HEK293 (cell line): ENCODE results near the gene GFM2.

Source experiments
- CTCF ChIP-seq: fragments of 450-650 bp; formaldehyde crosslinking; IDR thresholded peaks from 2 replicates; pipeline ENCODE4 v1.5.1; 2016; ENCODE audit warnings: missing biosample characterization, missing genetic modification characterization
- MZF1 ChIP-seq: fragments of 450-650 bp; formaldehyde crosslinking; IDR thresholded peaks from 2 replicates; pipeline ENCODE4 v1.5.1; 2017; ENCODE audit warnings: missing biosample characterization, missing genetic modification characterization, borderline replicate concordance
- REST ChIP-seq: fragments of 450-650 bp; formaldehyde crosslinking; IDR thresholded peaks from 2 replicates; pipeline ENCODE4 v1.5.1; 2016; ENCODE audit warnings: missing biosample characterization, missing genetic modification characterization
- YY1 ChIP-seq: fragments of 450-650 bp; formaldehyde crosslinking; IDR thresholded peaks from 2 replicates; pipeline ENCODE4 v1.5.1; 2018; ENCODE audit warnings: missing biosample characterization, missing genetic modification characterization
- ZBTB1 ChIP-seq: fragments of 450-650 bp; formaldehyde crosslinking; IDR thresholded peaks from 2 replicates; pipeline ENCODE4 v1.5.1; 2016; ENCODE audit warnings: missing biosample characterization, missing genetic modification characterization
- ZBTB17 ChIP-seq: fragments of 450-650 bp; formaldehyde crosslinking; IDR thresholded peaks from 2 replicates; pipeline ENCODE4 v1.5.1; 2016; ENCODE audit warnings: missing biosample characterization, missing genetic modification characterization
- ZBTB8A ChIP-seq: fragments of 450-650 bp; formaldehyde crosslinking; IDR thresholded peaks from 2 replicates; pipeline ENCODE4 v1.5.1; 2016; ENCODE audit warnings: missing biosample characterization, missing genetic modification characterization
- ZFHX2 ChIP-seq: fragments of 450-650 bp; formaldehyde crosslinking; conservative IDR thresholded peaks from 2 replicates; pipeline ENCODE4 v1.5.1; 2016; ENCODE audit warnings: missing biosample characterization, missing genetic modification characterization
- ZNF335 ChIP-seq: fragments of 450-650 bp; formaldehyde crosslinking; conservative IDR thresholded peaks from 2 replicates; pipeline ENCODE4 v1.5.1; 2016; ENCODE audit warnings: missing biosample characterization, missing genetic modification characterization
- ZNF639 ChIP-seq: fragments of 450-650 bp; formaldehyde crosslinking; IDR thresholded peaks from 2 replicates; pipeline ENCODE4 v1.5.1; 2016; ENCODE audit warnings: missing biosample characterization, missing genetic modification characterization
- ZNF792 ChIP-seq: fragments of 450-650 bp; formaldehyde crosslinking; IDR thresholded peaks from 2 replicates; pipeline ENCODE4 v1.5.1; 2016; ENCODE audit warnings: missing biosample characterization, missing genetic modification characterization

GRCh38 chr5:74722271-74722670 lies 44.6 kb downstream of the GFM2 start:
- TF ChIP-seq REST (tag by site-specific recombination) (no peak), ZFHX2 (tag by site-specific recombination) (no peak), CTCF (tag by site-specific recombination) (no peak), ZNF335 (tag by site-specific recombination) (no peak), YY1 (no peak), ZBTB1 (tag by site-specific recombination) (no peak), ZBTB17 (tag by site-specific recombination) (no peak), ZNF639 (tag by site-specific recombination) (no peak), ZBTB8A (no peak), ZNF792 (no peak), MZF1 (tag by site-specific recombination) (no peak)
